Ovary (tissue), 9 donors: ENCODE data around the gene PDCD4. TPM values are rescaled to one million over a fixed set of nuclear protein-coding genes. Genes with fewer than 3 reads are reported as not detected.

Experiments used
- DNase-seq, 5 donors: peaks; one replicate each; pipeline ENCODE4 v3.0.0-alpha.2; 2019 to 2020
- H3K27ac ChIP-seq, 2 donors: fragments of 200-600 bp; one replicate each; pipeline versions ENCODE4 v1.5.1 to v1.8.0; 2019 to 2022
- H3K27me3 ChIP-seq: fragments of 200-600 bp; one replicate; pipeline ENCODE4 v1.8.0; 2022
- H3K36me3 ChIP-seq: fragments of 200-600 bp; sonication (generic); one replicate; pipeline ENCODE4 v1.5.1; 2019
- H3K4me1 ChIP-seq: one replicate; pipeline ENCODE4 v1.8.1; 2013; ENCODE audit warnings: mild to moderate bottlenecking, moderate library complexity; ENCODE audit not compliant: insufficient read depth
- H3K4me3 ChIP-seq: fragments of 200-600 bp; sonication (generic); one replicate; pipeline ENCODE4 v1.5.1; 2017
- H3K9me3 ChIP-seq, 2 donors: fragments of 200-600 bp in 1 of 2; sonication (generic) in 1 of 2; one replicate each; pipeline versions ENCODE4 v1.5.1 to v1.8.1; 2013 to 2019; ENCODE audit warnings: mild to moderate bottlenecking in 1 of 2, moderate library complexity in 1 of 2
- EP300 ChIP-seq: sonication (generic); formaldehyde crosslinking; IDR thresholded peaks from one replicate; pipeline ENCODE4 v1.6.1; 2017; ENCODE audit warnings: antibody characterized with exemption
- POLR2A ChIP-seq: fragments of 450-650 bp; IDR thresholded peaks from one replicate; pipeline ENCODE4 v1.6.1; 2017; ENCODE audit warnings: antibody characterized with exemption, mild to moderate bottlenecking, moderate library complexity
- WGBS, 3 donors: extraction: QIAGEN DNeasy Blood & Tissue Kit in 1 of 3; methylation state at CpG; one replicate each; pipeline versions ENCODE4 v1.1.5 to v1.1.7; 2013 to 2017; 5-methylcytosine and 5-hydroxymethylcytosine counted together
- intact Hi-C, 4 donors: fragments of 100-400 bp; cut with DNase I; formaldehyde crosslinking; loops; one replicate each; pipeline versions ENCODE4 v1.11.0 to v1.15.1; 2022 to 2023
- polyA plus RNA-seq, 2 donors: library from polyadenylated mRNA; stranded (reverse); fragments of 200-250 nt in 1 of 2; fragments of 350-450 nt in 1 of 2; fragmentation: Illumina TruSeq in 1 of 2; extraction: RNeasy Lipid Tissue Mini Kit (QIAGEN cat#74804) in 1 of 2; gene quantifications; one replicate each; pipeline ENCODE4 v1.2.3, GENCODE V29; 2013 to 2014
- total RNA-seq, 7 donors: library from RNA; depleted of rRNA in 2 of 7; stranded (reverse); fragments of >200 nt in 2 of 7; fragmentation: NEBNext Ultra II Directional in 3 of 7; extraction: Animal tissue kit (Norgen Biotek cat#: 25700) in 3 of 7; gene quantifications; one replicate each; pipeline versions ENCODE4 v1.1.0 to v1.2.4, GENCODE V29; 2016 to 2023
- TF ChIP-seq, protein P1 (sequence below), 3 donors: fragments of 450-650 bp in 2 of 3; fragments of 200-600 bp in 1 of 3; IDR thresholded peaks; one replicate each; pipeline versions ENCODE4 v1.5.1 to v1.8.0; 2016 to 2022; ENCODE audit warnings: antibody characterized with exemption in 3 of 3, mild to moderate bottlenecking in 1 of 3
- donor health status: DM: no; HTN: no; CAD: no; lungs with moderate emphysema.
- donor health status: DM: no; HTN: no; CAD: no.
- donor health status: Bipolar disorder and iron deficiency.
- donor health status: DM: yes; HTN: yes; CAD: no.
- donor health status: DM: no; HTN: no; CAD: no.
- donor health status: DM: yes; HTN: yes; CAD: no.

Gene PDCD4
- total and polyA plus RNA-seq, 9 donors, result 103 to 399 (median 185) TPM

DNA sequence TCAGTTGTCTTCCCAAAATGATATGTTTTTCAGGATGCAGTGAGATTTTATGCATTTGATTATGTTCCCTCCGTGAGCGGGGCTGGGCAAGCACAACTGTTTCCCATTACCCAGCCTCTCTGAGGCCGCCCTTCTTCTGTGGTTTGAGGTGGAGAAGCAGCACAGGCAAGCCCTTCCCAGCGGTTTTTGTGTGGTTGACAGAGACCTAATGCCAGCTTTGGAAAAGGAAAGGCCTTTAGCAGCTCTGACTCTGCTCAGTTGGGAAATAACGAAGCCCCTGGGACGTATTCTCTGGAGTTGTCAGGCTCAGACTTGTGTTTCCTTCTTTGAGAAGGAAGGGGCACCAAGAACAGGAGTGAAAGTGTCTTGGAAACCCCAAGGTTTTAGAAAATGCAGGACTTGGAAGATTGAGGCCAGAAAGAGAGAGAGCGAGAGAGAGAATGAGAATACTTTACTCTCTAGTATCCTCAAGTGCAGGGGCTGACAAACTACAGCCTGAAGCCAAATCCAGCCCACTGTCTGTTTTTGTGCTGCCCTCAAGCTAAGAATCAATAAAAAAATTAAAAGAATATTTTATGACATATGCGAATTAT lies 20.6 kb upstream of the PDCD4 start:
- Histone ChIP-seq H3K27me3 (no peaks in the 10 kb centered on the region), H3K4me3 (no peak overlapping the region), H3K27ac (no peak overlapping the region), H3K9me3 (no peaks in the 10 kb centered on the region), H3K36me3 (no peaks in the 10 kb centered on the region), H3K4me1 (no peaks in the 10 kb centered on the region)
- TF ChIP-seq POLR2A, result no peak
- intact Hi-C loops, result no loop called here
- WGBS, 3 donors, result 68 to 79% (median 71%) methylated on average over 8 of the region's 8 CpGs
- no peak for DNase-seq

- Histone ChIP-seq H3K4me1 (peaks cover 3% of the 10 kb centered on the region), H3K27me3 (no peaks in the 10 kb centered on the region), H3K36me3 (no peaks in the 10 kb centered on the region), H3K9me3 (no peaks in the 10 kb centered on the region), H3K4me3 (no peak overlapping the region), H3K27ac (no peak overlapping the region)
- TF ChIP-seq POLR2A (no peak), EP300 (no peak)
- TF ChIP-seq, protein P1, sequence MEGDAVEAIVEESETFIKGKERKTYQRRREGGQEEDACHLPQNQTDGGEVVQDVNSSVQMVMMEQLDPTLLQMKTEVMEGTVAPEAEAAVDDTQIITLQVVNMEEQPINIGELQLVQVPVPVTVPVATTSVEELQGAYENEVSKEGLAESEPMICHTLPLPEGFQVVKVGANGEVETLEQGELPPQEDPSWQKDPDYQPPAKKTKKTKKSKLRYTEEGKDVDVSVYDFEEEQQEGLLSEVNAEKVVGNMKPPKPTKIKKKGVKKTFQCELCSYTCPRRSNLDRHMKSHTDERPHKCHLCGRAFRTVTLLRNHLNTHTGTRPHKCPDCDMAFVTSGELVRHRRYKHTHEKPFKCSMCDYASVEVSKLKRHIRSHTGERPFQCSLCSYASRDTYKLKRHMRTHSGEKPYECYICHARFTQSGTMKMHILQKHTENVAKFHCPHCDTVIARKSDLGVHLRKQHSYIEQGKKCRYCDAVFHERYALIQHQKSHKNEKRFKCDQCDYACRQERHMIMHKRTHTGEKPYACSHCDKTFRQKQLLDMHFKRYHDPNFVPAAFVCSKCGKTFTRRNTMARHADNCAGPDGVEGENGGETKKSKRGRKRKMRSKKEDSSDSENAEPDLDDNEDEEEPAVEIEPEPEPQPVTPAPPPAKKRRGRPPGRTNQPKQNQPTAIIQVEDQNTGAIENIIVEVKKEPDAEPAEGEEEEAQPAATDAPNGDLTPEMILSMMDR (IDR thresholded peaks at IDR 0.05), result no peak
- intact Hi-C loops, result no loop called here
- 75 to 81% (median 78%) methylated on average over 7 of the region's 7 CpGs for WGBS, 3 donors
- no peak for DNase-seq
Observed at GRCh38 chr10:110852255-110852896, 19.4 kb upstream of the PDCD4 start.

- WGBS, 3 donors, result 87 to 93% (median 90%) methylated on average over 4 of the region's 4 CpGs
- H3K4me1 ChIP-seq, result peaks cover 9% of the 10 kb centered on the region
- no peak for TF ChIP-seq POLR2A
- no peaks in the 10 kb centered on the region for H3K9me3 ChIP-seq
- H3K36me3 ChIP-seq, result no peaks in the 10 kb centered on the region
- no peak overlapping the region for H3K4me3 ChIP-seq
- no peak for DNase-seq
- intact Hi-C loops, result no loop called here
- no peaks in the 10 kb centered on the region for H3K27me3 ChIP-seq
- no peak overlapping the region for H3K27ac ChIP-seq
Observed at GRCh38 chr10:110852947-110853346, 18.8 kb upstream of the PDCD4 start.

DNA sequence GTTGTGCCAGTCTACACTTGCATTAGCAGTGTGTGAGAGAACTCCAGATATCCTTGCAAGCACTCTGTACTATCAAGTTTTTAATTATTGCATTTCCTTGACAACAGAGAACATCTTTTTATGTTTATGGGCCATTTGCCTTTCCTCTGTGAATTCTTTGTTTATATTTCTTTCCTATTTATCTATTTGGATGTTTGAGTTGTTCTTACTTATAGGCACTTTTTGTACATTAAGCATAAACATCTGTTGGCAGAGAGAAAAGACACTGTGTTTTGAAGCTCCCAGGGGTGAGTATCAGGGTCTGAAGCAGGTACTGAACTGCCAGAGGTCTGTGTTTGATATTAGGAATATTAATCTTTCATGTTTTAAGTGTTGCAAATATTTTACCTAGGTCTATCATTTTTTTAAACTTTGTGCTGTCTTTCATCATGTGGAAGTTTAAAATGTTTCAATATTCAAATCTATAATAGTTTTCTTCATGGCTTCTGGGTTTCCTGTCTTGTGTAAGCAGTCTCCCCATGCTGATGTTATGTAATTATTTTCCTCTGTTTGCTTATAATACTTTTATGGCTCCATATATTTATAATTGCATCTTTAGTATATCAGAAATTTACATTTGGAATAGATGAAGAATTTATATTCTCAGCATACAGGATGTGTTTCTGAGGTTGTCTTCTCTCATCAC lies 17.7 kb upstream of the PDCD4 start:
- intact Hi-C loops, result no loop called here
- DNase-seq, result no peak
- Histone ChIP-seq H3K4me3 (no peak overlapping the region), H3K4me1 (peaks cover 15% of the 10 kb centered on the region), H3K36me3 (no peaks in the 10 kb centered on the region), H3K27me3 (no peaks in the 10 kb centered on the region), H3K27ac (no peak overlapping the region), H3K9me3 (no peaks in the 10 kb centered on the region)
- TF ChIP-seq EP300, result no peak
- TF ChIP-seq POLR2A, result no peak
- TF ChIP-seq, protein P1 (IDR thresholded peaks at IDR 0.05), result no peak

- Histone ChIP-seq H3K9me3 (no peaks in the 10 kb centered on the region), H3K4me1 (peaks cover 18% of the 10 kb centered on the region), H3K36me3 (no peaks in the 10 kb centered on the region), H3K27me3 (no peaks in the 10 kb centered on the region), H3K27ac (peak overlapping the region in 1 of 2 donors; percentile 33), H3K4me3 (no peak overlapping the region)
- peak in 1 of 5 donors; percentile 58 for DNase-seq
- intact Hi-C loops, result no loop called here
- 22 to 27% (median 22%) methylated on average over 12 of the region's 12 CpGs for WGBS, 3 donors
- TF ChIP-seq POLR2A, result no peak
- TF ChIP-seq, protein P1 (IDR thresholded peaks at IDR 0.05), result no peak
- no peak for TF ChIP-seq EP300
Observed at GRCh38 chr10:110857265-110858171, 14.2 kb upstream of the PDCD4 start.
